OCI-LY1 (cell line): ENCODE data around the gene NR2C2.

Experiments
- EZH2 ChIP-seq: fragments of 200-600 bp; sonication (generic), shearing (Covaris generic); IDR thresholded peaks from 2 replicates; pipeline ENCODE4 v1.8.0; 2017; ENCODE audit warnings: borderline replicate concordance, mixed run types, mild to moderate bottlenecking, antibody characterized with exemption, low read length, moderate library complexity, mixed read lengths
- TF ChIP-seq, protein P1 (sequence below): fragments of 200-600 bp; sonication (generic), shearing (Covaris generic); IDR thresholded peaks from 2 replicates; pipeline ENCODE4 v1.5.1; 2017; ENCODE audit warnings: mild to moderate bottlenecking, antibody characterized with exemption, low read length, moderate library complexity, mixed read lengths

DNA sequence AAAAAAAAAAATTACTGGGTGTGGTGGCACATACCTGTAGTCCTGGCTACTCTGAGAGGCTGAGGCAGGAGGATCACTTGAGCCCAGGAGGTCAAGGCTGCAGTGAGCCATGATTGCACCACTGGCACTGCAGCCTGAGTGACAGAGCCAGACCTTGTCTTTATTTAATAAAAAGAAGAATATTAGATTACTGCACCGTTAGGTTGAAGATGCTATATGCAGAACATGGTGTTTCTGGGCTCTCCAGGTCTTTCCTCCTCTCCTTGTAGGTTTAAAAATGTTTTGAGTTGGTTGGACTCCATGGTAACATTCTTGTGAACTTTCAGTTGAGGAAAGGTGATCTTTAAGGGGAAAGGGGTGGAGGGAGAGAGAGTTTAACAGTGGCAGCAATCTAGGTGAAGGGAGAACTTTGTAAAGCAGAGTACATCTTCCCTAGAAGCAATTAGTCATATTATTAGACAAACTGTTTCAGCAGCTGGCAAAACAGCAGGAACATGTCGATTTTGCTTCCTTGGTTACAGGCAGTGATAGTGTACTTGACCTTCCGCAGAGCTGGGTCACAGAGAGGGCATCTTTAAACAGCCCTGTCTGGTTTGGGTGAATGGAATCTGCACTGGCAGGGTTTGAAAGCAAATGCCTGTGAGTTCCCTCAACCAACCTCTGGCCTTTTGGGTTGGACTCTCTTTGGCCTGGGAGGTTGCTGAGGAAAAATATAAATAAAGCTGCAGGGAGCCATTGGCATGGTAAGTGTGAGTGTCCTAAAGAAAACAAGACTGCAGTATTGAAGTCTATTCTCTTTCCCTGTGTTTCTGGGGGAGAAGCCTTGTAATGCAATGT, 42.8 kb downstream of the NR2C2 start:
- TF ChIP-seq, protein P1, sequence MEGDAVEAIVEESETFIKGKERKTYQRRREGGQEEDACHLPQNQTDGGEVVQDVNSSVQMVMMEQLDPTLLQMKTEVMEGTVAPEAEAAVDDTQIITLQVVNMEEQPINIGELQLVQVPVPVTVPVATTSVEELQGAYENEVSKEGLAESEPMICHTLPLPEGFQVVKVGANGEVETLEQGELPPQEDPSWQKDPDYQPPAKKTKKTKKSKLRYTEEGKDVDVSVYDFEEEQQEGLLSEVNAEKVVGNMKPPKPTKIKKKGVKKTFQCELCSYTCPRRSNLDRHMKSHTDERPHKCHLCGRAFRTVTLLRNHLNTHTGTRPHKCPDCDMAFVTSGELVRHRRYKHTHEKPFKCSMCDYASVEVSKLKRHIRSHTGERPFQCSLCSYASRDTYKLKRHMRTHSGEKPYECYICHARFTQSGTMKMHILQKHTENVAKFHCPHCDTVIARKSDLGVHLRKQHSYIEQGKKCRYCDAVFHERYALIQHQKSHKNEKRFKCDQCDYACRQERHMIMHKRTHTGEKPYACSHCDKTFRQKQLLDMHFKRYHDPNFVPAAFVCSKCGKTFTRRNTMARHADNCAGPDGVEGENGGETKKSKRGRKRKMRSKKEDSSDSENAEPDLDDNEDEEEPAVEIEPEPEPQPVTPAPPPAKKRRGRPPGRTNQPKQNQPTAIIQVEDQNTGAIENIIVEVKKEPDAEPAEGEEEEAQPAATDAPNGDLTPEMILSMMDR: no peak
- no peak for TF ChIP-seq EZH2
